Muscle layer of duodenum (tissue), 2 donors: ENCODE measurements around the gene LRRC2.

Source experiments
- H3K27ac ChIP-seq: one replicate; pipeline ENCODE4 v1.7.0; 2013; ENCODE audit warnings: mild to moderate bottlenecking, low read length
- H3K27me3 ChIP-seq: one replicate; pipeline ENCODE4 v1.7.0; 2013; ENCODE audit warnings: low read depth, mild to moderate bottlenecking, control low read depth, low read length
- H3K36me3 ChIP-seq, 2 donors: one replicate each; pipeline ENCODE4 v1.7.0; 2013; ENCODE audit warnings: low read length in 2 of 2, control low read depth in 1 of 2, mild to moderate bottlenecking in 1 of 2; ENCODE audit not compliant: insufficient read depth in 2 of 2, control insufficient read depth in 1 of 2
- H3K4me1 ChIP-seq, 2 donors: one replicate each; pipeline ENCODE4 v1.7.0; 2013; ENCODE audit warnings: low read length in 2 of 2, mild to moderate bottlenecking in 2 of 2, control low read depth in 1 of 2, moderate library complexity in 1 of 2; ENCODE audit not compliant: insufficient read depth in 2 of 2, control insufficient read depth in 1 of 2
- H3K4me3 ChIP-seq, 2 donors: one replicate each; pipeline ENCODE4 v1.7.0; 2013; ENCODE audit warnings: low read length in 2 of 2, low read depth in 1 of 2, mild to moderate bottlenecking in 1 of 2
- H3K9me3 ChIP-seq, 2 donors: one replicate each; pipeline ENCODE4 v1.7.0; 2013; ENCODE audit warnings: low read length in 2 of 2, control low read depth in 1 of 2, mild to moderate bottlenecking in 1 of 2; ENCODE audit not compliant: control insufficient read depth in 1 of 2
- donor health status: healthy.

LRRC2 gene, protein sequence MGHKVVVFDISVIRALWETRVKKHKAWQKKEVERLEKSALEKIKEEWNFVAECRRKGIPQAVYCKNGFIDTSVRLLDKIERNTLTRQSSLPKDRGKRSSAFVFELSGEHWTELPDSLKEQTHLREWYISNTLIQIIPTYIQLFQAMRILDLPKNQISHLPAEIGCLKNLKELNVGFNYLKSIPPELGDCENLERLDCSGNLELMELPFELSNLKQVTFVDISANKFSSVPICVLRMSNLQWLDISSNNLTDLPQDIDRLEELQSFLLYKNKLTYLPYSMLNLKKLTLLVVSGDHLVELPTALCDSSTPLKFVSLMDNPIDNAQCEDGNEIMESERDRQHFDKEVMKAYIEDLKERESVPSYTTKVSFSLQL

DNA sequence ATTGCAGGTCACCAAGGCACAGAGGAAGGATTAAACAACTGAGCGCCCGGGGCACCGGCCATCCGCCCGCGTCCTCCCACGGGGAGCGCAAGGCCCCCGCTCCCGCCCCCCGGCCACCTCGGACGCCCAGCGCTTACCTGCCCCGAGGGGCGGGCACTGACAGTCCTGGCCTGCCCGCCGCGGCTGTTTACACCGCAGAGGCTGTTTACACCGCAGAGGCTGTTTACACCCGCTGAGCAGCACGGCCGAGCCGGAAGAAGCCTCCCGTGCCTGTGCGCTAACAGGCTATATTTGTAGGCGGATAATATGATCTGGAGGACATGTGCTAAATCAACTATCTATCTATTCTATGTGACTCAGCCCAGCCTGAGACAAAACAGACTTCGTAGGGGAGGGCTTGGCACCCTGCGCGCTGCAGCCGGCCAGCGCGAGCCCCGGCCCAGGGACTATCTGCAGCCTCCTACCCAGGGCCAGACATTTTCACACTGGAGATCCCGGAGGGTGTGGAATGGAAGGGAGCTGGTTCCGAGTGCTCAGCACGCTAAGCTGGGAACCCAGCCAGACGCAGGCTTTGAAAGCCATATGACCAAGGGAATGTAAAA lies at the start of gene LRRC2:
Gene LRRC2, minus strand, starts transcription at position 263 of the 602 bp plus-strand sequence. CDS start 14,711 bp downstream, outside the sequence.
- peaks cover 0 to 2% of the 10 kb centered on the region in 2 donors for H3K9me3 ChIP-seq
- peaks cover 0 to 14% of the 10 kb centered on the region in 2 donors for H3K4me1 ChIP-seq
- H3K27ac ChIP-seq = no peak within 1 kb of the TSS

DNA sequence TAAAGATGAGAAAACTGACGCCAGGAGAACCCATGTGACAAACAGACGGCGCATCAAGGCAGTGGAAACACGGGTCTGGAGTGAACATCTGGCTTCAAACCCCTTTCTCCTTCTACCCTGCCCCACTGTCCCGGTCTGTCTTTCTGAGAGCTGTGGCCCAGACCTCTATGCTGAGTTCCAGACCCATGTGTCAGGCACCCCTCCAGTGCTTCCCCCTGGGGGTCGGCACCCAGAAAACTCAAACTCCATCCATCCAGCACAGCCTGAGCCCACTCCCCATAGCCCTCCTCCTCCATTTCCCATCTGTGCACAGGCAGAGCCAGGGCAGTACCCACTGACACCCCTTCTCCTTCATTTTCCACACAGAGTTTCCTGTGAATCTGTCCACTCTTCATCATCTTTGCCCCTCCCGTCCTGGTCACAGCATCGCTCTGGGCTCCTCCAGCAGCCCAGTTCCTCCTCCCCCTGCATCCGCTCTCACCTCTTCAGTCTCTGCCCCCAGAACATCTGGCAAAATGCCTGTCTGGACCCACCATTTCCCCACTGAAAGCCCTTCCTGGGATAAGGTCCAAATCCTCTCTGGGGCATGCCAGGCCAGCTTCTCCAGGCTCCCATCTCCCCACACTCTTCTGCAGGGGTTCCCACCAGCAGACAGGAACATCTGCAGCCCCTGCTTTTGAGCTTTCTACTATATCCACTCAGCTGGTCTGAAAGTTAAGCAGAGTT lies 49.1 kb upstream of the LRRC2 start:
- no peaks in the 10 kb centered on the region for H3K9me3 ChIP-seq
- no peaks in the 10 kb centered on the region for H3K4me1 ChIP-seq
- no peaks in the 10 kb centered on the region for H3K27me3 ChIP-seq
- no peaks in the 10 kb centered on the region for H3K36me3 ChIP-seq
- no peak overlapping the region for H3K4me3 ChIP-seq
- no peak overlapping the region for H3K27ac ChIP-seq

More for the DNA sequence above, at the start of gene LRRC2:
- H3K27me3 ChIP-seq = no peaks in the 10 kb centered on the region
- peak within 1 kb of the TSS; percentile 54 to 82 for H3K4me3 ChIP-seq
- no peaks in the 10 kb centered on the region for H3K36me3 ChIP-seq

DNA sequence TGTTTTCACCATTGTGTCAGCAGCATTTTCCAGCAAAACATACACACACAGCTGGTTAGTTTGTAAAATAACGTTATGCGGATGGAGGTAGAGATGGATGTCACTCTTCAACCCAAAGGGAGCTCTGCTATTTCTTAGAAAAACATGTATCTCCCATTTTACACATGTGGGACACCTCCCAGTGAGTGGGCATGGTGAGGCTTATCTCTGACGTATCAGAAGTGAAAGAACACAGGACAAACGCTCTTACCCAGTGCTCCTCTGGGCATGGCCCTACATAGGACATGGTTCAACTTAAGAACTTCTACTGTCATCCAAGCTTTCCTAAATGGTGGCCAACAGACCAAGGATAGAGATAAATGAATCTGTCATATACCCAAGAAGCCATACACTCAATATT lies 48.3 kb upstream of the LRRC2 start:
- Histone ChIP-seq H3K27me3 (no peaks in the 10 kb centered on the region), H3K4me1 (no peaks in the 10 kb centered on the region), H3K9me3 (no peaks in the 10 kb centered on the region), H3K4me3 (no peak overlapping the region), H3K36me3 (no peaks in the 10 kb centered on the region), H3K27ac (no peak overlapping the region)

DNA sequence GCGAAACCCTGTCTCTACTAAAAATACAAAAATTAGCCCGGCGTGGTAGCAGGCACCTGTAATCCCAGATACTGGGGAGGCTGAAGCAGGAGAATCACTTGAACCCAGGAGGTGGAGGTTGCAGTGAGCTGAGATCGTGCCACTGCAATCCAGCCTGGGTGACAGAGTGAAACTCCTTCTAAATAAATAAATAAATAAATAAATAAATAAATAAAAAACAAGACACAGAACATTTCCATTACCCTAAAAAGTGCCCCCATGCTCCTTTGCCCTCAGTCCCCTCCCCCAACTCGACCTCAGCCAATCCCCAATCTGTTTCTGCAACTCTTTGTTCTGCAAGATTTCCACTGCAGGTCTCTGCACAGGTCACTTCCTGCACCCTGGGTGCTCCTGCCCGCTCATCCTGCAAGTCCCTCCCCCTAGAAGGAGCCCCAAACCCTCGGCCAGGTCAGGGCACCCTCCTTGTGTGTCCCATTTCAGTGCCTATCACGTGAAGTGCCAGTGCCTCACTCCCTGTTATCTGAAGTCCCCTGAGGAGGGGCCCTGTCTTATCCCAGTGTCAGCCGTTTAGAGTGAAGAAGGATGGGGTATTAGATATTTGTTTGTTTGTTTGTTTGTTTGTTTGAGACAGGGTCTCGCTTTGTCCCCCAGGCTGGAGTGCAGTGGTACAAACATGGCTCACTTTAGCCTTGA lies 47.4 kb upstream of the LRRC2 start:
- Histone ChIP-seq H3K4me3 (no peak overlapping the region), H3K27ac (no peak overlapping the region), H3K27me3 (no peaks in the 10 kb centered on the region), H3K9me3 (no peaks in the 10 kb centered on the region), H3K36me3 (no peaks in the 10 kb centered on the region), H3K4me1 (no peaks in the 10 kb centered on the region)

DNA sequence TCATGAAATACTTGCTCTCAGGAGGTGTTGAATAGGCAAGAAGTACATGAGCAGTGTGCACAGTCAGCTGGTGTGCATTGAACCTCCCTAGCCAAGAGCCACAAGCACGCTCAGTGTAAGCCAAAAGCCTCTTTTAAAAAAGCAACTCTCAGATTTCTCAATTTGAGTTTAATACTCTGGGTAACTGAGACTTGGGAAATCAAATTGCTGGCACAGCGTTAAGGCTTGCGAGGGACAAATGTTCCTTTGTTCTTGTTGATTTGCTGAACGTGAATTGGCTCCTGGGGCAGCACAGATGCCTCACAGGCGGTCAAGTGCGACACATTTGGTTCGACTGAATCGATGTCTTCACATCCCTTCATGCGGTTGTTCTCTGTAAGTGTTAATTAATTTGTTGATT lies 46.2 kb upstream of the LRRC2 start, which contains the start of gene FAM240A:
Gene FAM240A, plus strand, starts transcription at position 202 of the 400 bp plus-strand sequence. Its CDS starts 159 bp downstream, at position 361.
- no peaks in the 10 kb centered on the region for H3K4me1 ChIP-seq
- H3K36me3 ChIP-seq = no peaks in the 10 kb centered on the region
- H3K27me3 ChIP-seq = no peaks in the 10 kb centered on the region
- no peak within 1 kb of the TSS for H3K4me3 ChIP-seq
- no peaks in the 10 kb centered on the region for H3K9me3 ChIP-seq
- no peak within 1 kb of the TSS for H3K27ac ChIP-seq

DNA sequence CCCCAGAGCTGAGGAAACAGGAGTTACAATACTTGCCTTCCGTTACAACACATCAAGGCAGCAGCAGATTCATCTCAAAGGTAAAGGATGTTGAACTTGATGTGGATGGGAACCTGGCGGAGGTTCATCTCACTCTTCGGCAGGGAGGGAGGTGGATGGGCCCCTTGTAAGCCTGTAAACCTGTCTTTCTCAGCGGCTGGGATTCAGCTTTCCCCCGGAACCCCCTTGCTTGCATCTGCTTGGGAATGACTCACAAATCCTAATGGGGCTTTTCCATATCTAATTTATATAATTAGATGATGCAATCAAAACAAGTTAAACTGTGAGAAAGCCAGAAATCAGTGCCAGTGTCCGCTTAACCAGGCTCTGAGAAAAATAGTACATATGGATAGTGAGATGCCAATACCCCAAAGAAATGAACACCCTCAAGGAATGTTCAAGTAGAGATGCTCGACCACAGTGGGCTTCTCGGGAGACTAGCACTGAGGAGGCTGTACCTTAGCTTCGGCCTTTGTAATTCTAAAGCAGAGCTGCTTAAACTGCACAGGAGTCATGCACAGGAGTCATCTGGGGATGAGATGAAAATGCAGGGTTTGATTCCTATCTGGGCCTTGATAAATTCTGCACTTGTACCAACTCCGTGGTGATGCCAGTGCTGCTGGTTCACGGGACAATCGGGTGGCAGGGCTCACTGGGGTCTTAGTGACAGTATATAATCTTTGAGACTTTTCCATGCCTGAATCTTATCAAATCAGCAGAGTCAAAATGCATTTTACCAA lies 44.0 kb upstream of the LRRC2 start:
- Histone ChIP-seq H3K27me3 (no peaks in the 10 kb centered on the region), H3K27ac (no peak overlapping the region), H3K9me3 (no peaks in the 10 kb centered on the region), H3K4me1 (no peaks in the 10 kb centered on the region), H3K4me3 (no peak overlapping the region), H3K36me3 (no peaks in the 10 kb centered on the region)

DNA sequence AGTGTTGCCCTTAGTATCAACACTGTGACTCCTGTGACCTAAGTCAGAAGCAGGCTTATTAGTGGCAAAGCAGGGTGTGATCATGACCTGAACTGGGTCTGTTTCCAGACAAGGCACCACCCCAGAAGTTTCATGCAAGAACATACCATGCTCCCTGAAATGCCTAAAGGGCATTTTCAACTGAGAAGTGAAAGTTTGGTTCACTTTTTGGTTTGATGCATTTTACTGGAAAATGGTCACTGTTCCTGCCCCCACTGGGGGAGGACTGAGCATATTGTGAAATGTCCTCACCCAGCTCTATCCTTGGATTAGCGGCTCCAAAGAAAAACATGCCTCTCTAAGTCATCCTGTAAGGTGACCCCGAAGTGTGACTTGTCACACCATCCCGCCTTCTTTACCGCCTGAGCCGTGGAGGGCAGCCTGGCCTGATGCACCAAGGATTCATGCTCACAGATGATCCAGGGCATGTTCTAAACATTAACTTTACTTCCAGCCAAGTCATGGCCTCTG lies 43.2 kb upstream of the LRRC2 start:
- H3K4me3 ChIP-seq = no peak overlapping the region
- no peaks in the 10 kb centered on the region for H3K4me1 ChIP-seq
- H3K36me3 ChIP-seq = no peaks in the 10 kb centered on the region
- no peaks in the 10 kb centered on the region for H3K27me3 ChIP-seq
- H3K9me3 ChIP-seq = no peaks in the 10 kb centered on the region
- no peak overlapping the region for H3K27ac ChIP-seq

DNA sequence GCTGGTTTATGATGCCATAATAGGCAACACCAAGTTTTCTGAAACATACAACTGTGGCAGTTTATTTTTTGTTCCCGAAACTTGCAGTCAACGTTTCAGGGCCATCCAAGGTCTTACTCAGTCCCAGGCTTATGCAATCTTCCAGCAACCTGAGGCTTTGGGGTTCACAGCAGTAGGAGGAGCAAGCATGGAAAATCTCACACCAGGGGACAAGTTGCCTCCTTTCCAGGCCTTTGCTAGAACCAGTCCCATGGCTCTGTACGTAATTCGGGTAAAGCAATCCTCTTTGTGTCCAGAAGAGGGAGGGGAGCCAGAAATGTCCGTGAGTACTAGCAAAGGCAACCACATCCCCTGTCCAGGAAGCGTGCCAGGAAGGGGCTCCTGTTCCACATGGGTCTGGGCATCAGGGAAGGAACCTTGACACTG lies 41.5 kb upstream of the LRRC2 start:
- Histone ChIP-seq H3K27me3 (no peaks in the 10 kb centered on the region), H3K9me3 (no peaks in the 10 kb centered on the region), H3K4me1 (no peaks in the 10 kb centered on the region), H3K27ac (no peak overlapping the region), H3K36me3 (no peaks in the 10 kb centered on the region), H3K4me3 (no peak overlapping the region)

DNA sequence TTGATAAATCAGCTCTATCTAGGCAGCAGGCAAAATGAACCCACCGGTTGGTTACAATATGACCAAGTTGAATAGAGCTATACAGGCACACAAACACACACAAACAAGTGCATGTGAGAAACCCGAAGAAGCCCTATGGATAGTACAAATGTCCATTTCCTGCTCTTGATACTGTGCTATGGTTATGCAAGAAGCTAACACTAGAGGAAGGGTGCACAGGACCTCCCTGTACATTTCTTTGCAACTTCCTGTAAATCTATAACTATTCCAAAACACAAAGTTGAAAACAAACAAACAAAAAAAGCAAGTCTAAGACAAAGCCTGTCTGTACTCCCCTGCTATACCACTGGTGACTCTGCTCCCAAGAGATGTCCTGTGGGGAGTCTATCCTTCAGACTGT lies 38.0 kb upstream of the LRRC2 start:
- no peaks in the 10 kb centered on the region for H3K4me1 ChIP-seq
- H3K9me3 ChIP-seq = no peaks in the 10 kb centered on the region
- H3K27me3 ChIP-seq = no peaks in the 10 kb centered on the region
- no peaks in the 10 kb centered on the region for H3K36me3 ChIP-seq
- H3K4me3 ChIP-seq = no peak overlapping the region
- no peak overlapping the region for H3K27ac ChIP-seq

DNA sequence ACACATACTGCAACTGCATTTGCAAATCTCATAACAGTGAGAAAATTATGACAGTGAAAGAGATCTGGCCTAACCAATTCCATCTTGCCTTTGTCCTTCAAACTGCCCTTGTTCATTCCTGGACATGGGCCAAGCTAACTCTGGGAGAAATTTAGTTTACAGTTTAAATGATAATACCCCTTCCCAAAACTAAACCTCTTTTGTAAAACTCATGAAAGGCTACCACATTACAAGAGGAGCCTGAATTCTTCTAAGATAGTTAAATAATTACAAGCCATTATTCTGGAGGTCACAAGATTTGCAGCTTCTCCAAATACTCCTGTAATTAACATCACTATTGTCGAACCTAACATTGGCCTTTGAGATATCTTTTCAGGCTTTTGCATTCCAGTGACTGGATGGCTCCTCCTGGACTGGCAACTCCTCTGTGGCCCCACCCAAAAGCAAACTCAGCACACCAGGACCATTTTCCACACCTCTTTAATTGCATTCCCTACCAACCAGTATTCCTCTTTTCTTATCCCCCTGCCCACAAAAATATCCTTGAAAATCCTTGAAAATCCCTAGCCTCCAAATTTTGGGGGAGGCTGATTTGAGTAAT lies 37.4 kb upstream of the LRRC2 start:
- H3K27ac ChIP-seq = no peak overlapping the region
- H3K4me3 ChIP-seq = no peak overlapping the region
- no peaks in the 10 kb centered on the region for H3K36me3 ChIP-seq
- H3K27me3 ChIP-seq = no peaks in the 10 kb centered on the region
- H3K4me1 ChIP-seq = no peaks in the 10 kb centered on the region
- no peaks in the 10 kb centered on the region for H3K9me3 ChIP-seq
